ENCODE results near the gene ASCC3.

- TF ChIP-seq CTCF (IDR thresholded peaks at IDR 0.05; ENCODE audit: low read length) (no peak), EZH2 (IDR thresholded peaks at IDR 0.05; ENCODE audit: borderline replicate concordance, low read length) (no peak)
Measured at GRCh38 chr6:100780648-100781047, 100.5 kb downstream of the ASCC3 start.

Data from OCI-LY1 (cell line).